Neural cell (in vitro differentiated cells): ENCODE data around the gene CD300LF.

Source experiments
- POLR2AphosphoS5 ChIP-seq: IDR thresholded peaks from 2 replicates; pipeline ENCODE4 v1.6.1; 2012
- TF ChIP-seq, protein P1 (sequence below): fragments of 450-650 bp; IDR thresholded peaks from 2 replicates; pipeline ENCODE4 v1.5.1; 2014; ENCODE audit warnings: antibody characterized with exemption, mild to moderate bottlenecking, moderate library complexity; ENCODE audit not compliant: poor library complexity, severe bottlenecking
- TF ChIP-seq, protein P2 (sequence below): IDR thresholded peaks from 2 replicates; pipeline ENCODE4 v1.6.1; 2012; ENCODE audit warnings: borderline replicate concordance

DNA sequence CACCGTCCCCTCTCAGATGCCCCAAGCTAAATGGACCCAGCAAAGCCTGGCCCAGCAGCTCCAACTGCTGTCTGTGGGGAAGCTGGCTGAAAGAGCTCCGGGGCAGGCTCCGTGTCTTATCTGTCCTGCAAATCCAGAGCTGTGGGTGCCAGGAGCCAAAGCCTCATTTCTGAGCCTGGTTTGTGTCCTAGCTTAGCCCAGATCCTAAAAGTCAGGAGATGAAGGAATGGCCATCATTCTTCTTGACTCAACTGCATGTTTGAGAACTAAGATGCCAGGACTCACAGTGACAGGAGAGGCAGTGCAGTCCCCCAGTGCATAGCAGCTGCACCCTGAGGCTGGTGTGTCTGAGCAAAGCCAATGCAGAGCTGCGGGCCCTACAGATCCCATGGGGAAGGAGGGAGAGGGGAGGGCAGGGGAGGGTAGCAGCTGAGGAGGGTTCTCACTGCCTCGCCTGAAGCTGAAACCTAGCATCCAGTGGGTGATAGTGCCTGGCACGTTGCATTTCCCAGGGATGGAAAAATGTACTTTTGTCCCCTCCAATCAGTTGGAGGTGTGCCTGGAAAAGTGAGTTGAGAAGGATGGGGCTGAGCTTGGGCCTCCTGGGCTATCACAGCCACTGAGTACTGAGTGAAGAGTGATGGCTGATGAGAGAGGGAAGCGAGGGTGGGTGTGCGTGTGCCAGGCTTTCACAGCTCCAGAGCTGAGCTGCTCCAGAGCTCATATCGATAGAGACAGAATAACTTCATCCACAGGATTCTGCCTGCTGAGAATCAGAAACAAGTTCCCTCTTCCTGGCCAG lies 64.7 kb downstream of the CD300LF start:
- TF ChIP-seq, protein P1, sequence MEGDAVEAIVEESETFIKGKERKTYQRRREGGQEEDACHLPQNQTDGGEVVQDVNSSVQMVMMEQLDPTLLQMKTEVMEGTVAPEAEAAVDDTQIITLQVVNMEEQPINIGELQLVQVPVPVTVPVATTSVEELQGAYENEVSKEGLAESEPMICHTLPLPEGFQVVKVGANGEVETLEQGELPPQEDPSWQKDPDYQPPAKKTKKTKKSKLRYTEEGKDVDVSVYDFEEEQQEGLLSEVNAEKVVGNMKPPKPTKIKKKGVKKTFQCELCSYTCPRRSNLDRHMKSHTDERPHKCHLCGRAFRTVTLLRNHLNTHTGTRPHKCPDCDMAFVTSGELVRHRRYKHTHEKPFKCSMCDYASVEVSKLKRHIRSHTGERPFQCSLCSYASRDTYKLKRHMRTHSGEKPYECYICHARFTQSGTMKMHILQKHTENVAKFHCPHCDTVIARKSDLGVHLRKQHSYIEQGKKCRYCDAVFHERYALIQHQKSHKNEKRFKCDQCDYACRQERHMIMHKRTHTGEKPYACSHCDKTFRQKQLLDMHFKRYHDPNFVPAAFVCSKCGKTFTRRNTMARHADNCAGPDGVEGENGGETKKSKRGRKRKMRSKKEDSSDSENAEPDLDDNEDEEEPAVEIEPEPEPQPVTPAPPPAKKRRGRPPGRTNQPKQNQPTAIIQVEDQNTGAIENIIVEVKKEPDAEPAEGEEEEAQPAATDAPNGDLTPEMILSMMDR, result no peak
- TF ChIP-seq, protein P2, sequence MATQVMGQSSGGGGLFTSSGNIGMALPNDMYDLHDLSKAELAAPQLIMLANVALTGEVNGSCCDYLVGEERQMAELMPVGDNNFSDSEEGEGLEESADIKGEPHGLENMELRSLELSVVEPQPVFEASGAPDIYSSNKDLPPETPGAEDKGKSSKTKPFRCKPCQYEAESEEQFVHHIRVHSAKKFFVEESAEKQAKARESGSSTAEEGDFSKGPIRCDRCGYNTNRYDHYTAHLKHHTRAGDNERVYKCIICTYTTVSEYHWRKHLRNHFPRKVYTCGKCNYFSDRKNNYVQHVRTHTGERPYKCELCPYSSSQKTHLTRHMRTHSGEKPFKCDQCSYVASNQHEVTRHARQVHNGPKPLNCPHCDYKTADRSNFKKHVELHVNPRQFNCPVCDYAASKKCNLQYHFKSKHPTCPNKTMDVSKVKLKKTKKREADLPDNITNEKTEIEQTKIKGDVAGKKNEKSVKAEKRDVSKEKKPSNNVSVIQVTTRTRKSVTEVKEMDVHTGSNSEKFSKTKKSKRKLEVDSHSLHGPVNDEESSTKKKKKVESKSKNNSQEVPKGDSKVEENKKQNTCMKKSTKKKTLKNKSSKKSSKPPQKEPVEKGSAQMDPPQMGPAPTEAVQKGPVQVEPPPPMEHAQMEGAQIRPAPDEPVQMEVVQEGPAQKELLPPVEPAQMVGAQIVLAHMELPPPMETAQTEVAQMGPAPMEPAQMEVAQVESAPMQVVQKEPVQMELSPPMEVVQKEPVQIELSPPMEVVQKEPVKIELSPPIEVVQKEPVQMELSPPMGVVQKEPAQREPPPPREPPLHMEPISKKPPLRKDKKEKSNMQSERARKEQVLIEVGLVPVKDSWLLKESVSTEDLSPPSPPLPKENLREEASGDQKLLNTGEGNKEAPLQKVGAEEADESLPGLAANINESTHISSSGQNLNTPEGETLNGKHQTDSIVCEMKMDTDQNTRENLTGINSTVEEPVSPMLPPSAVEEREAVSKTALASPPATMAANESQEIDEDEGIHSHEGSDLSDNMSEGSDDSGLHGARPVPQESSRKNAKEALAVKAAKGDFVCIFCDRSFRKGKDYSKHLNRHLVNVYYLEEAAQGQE, result no peak
- TF ChIP-seq POLR2AphosphoS5, result no peak
